GM12891 (cell line): ENCODE results near the gene KCNJ14.

Experiments used
- POLR2AphosphoS5 ChIP-seq: IDR thresholded peaks from 2 replicates; pipeline ENCODE4 v1.6.1; 2011; ENCODE audit warnings: low read depth, low read length, control low read depth
- TAF1 ChIP-seq: IDR thresholded peaks from 2 replicates; pipeline ENCODE4 v1.6.1; 2011; ENCODE audit warnings: low read depth, low read length, control low read depth

DNA sequence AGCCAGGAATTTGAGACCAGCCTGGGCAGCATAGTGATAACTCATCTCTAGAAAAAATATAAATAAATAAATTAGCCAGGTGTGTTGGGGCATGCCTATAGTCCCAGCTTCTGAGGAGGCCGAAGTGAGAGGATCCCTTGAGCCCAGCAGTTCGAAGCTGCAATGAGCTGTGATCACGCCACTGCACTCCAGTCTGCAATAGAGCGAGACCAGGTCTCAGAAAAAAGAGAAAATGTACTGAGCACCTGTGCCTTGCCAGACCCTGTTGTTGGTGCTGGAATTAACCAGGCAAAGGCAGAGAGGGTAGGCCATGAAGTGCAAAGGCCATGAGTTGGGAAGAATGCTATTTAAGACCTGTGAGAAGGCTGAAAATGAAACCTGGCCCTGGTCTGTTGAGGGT is 16.5 kb downstream of the KCNJ14 start:
- TF ChIP-seq TAF1 (no peak), POLR2AphosphoS5 (no peak)
